Activated T-helper 9 cell treated with anti-CD3 and anti-CD28 coated beads, Interleukin-2, amount 50 U/mL, for 16 hours (primary cell): Measurements from ENCODE around the gene MACROH2A2.
"Not testable (repeated sequence)": the region's sequence is repeated elsewhere in the genome, so short reads cannot be mapped to it uniquely, and the experiment has no call there.

Source experiments
- DNase-seq: peaks from one replicate; pipeline ENCODE4 v3.0.0-alpha.2; 2020; ENCODE audit warnings: low read depth

MACROH2A2 gene

DNA sequence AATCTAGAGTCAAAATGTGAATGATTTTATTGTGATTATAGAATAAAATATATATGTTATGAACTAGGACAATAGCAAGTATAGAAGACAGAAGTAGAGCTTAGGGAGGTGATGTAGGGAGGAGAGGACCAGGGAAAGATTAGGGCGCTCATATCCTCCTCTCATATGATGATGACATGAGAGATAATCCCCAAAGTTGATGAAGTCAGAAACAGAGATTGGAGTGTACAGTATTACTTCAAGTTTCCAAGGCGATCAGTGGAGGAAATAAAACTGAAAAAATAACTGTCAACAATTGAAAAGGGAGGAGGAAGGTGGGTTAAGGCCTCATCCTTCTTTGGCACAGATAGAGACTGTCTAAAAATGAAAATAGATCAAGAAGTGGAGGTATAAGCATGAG, 14.9 kb downstream of the MACROH2A2 start:
- DNase-seq, result no peak

- no peak for DNase-seq
These were observed 16.3 kb downstream of the MACROH2A2 start for GRCh38 chr10:70068925-70069324.

DNA sequence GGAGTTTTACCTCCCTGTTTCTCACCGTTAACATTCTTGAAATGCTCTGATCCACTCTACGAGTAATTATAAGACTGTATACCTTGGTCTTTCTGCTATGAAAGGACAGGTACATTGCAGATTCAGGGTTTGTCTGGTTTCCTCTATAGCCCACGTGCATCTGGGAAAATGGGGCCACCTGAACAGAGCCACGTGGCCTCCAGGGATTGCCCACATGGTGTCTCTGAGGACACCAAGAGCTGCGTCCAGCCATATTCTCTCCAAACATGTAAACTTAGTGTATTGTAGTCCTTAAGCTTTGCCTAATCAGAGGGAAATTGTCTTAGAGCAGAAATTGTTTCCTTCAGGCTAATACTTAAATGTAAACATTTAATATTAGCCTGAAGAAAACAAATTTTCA, 16.7 kb downstream of the MACROH2A2 start:
- no peak for DNase-seq

GRCh38 chr10:70070834-70071233, 18.2 kb downstream of the MACROH2A2 start:
- DNase-seq, result no peak

GRCh38 chr10:70074165-70074564, 21.5 kb downstream of the MACROH2A2 start:
- DNase-seq, result no peak

GRCh38 chr10:70074971-70075370, 22.3 kb downstream of the MACROH2A2 start:
- no peak for DNase-seq

DNA sequence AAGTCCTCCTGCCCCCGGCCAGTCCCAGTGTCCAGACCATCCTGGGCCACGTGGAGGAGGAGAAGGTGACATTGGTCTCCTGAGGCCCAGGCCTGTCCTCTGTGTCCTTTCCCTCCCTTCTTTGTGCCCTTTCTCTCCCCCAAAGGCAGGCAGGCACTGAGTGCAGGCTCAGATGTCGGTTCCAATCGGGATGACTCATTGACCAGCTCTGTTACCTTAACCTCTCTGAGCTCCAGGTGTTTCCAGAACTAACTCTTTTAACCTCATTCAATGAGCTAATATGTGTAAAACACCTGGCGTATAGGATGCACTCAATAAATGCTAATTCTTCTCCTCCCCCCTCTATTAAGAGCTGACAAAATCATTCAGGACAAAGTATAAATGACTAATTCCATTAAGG, 25.7 kb downstream of the MACROH2A2 start:
- DNase-seq, result no peak

GRCh38 chr10:70078937-70079336, 26.3 kb downstream of the MACROH2A2 start:
- no peak for DNase-seq

DNA sequence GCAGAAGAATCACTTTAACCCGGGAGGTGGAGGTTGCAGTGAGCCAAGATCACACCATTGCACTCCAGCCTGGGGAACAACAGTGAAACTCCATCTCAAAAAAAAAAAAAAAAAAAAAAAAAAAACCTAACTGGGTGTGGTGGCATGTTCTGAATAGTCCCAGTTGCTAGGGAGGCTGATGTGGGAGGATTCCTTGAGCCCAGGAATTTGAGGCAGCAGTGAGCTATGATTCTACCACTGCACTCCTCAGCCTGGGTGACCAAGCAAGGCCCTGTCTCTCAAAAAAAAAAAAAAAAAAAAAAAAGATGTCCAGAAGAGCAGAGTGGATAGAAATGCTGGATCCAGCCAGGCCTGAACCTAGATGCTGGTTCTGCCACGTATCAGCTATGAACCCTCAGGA, 28.1 kb downstream of the MACROH2A2 start:
- DNase-seq, result not testable (repeated sequence)

- no peak for DNase-seq
These were observed 31.5 kb downstream of the MACROH2A2 start for GRCh38 chr10:70084189-70084588.

GRCh38 chr10:70085975-70086613, 33.4 kb downstream of the MACROH2A2 start:
- DNase-seq, result no peak

- DNase-seq, result no peak
These were observed 35.1 kb downstream of the MACROH2A2 start for GRCh38 chr10:70087616-70088307.

GRCh38 chr10:70088308-70088698, 35.7 kb downstream of the MACROH2A2 start:
- DNase-seq, result no peak

GRCh38 chr10:70090013-70090412, 37.4 kb downstream of the MACROH2A2 start:
- DNase-seq, result no peak

DNA sequence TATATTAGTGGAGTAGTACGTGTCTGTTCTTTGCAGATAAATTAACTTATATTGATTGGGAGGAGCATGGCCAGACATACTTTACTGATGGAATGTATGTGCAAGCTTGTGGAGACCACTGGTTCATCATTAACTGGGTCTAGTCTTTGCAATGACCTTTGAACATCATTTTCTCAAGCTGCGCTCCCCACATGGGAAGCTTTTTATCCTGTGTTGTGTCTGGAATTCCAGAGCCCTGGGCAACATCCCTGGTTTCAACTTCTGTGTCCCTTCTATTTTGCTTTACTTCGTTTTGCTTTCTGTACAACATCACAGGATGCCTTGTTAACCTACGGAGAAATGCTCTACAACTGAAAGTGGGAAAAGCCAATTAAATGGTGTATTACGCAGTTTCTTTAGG, 38.3 kb downstream of the MACROH2A2 start:
- DNase-seq, result no peak

- no peak for DNase-seq
These were observed 39.7 kb downstream of the MACROH2A2 start for GRCh38 chr10:70092389-70092718.

- DNase-seq, result no peak
These were observed 40.8 kb downstream of the MACROH2A2 start for GRCh38 chr10:70093335-70093944.

- DNase-seq, result no peak
These were observed 41.6 kb downstream of the MACROH2A2 start for GRCh38 chr10:70094250-70094649.

DNA sequence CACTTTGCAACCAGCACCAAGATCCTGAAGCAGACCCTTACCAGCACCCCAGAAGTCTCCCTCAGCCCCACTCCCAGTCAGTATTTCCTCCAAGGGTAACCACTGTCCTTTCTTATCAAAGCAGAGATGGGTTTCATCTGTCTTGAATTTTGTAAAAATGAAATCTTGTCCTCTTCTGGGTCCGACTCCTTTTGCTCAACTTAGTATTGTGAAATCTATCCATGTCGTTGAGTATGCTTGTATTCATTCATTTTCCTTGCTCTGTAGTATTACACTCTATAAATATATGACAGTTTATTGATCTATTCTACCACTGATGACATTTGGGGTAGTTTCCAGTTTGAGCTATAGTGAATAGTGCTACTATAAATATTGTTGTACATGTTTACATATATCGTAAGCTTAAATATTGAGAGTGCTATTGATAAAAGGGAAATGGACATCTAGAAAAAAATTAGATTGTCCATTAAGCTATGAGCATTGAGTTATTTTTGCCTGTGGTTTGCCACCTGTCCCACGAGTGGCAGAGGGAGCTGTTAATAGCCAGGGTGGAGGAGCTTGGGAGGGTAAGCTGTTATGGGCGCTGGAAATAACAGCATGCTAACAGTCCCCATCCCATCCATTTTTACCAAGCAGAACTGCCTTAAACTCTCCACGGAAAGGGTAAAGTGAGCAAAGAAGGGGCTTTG, 43.5 kb downstream of the MACROH2A2 start:
- DNase-seq, result no peak

GRCh38 chr10:70096705-70097420, 44.2 kb downstream of the MACROH2A2 start:
- DNase-seq, result no peak

GRCh38 chr10:70097459-70097858, 44.8 kb downstream of the MACROH2A2 start:
- no peak for DNase-seq

DNA sequence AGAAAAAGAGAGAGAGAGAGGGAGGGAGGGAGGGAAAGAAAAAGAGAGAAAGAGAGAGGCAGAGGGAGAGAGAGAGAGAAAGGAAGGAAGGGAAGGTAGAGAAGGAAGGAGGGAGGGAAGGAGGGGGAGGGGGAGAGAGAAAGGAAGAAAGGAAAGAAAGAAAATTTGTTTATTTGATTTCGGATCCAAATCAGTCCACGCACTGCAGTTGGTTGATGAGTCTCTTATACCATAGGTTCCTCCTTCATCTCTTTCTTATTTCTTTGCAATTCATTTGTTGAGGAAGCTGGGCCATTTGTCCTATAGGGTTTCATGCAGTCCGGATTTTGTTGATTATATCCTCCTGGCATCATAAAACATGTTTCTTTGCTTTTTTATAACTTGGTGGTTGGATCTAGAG, 45.6 kb downstream of the MACROH2A2 start:
- no peak for DNase-seq
